Gastroesophageal sphincter (tissue), 4 donors: ENCODE data around the gene NOS1AP. TPM values are rescaled to one million over a fixed set of nuclear protein-coding genes. Genes with fewer than 3 reads are reported as not detected.

Experiments used
- ATAC-seq: fragments of 150-250 bp; one replicate; pipeline ENCODE4 v1.9.1; 2016; ENCODE audit warnings: mild to moderate bottlenecking, moderate library complexity
- H3K27ac ChIP-seq, 4 donors: fragments of 200-600 bp; sonication (generic) in 3 of 4; 1 replicate in 3 of 4; 2 replicates in 1 of 4; pipeline ENCODE4 v1.5.1; 2016 to 2019
- H3K27me3 ChIP-seq: fragments of 200-600 bp; sonication (generic); one replicate; pipeline ENCODE4 v1.5.1; 2019
- H3K36me3 ChIP-seq, 2 donors: fragments of 200-600 bp; sonication (generic); one replicate each; pipeline ENCODE4 v1.5.1; 2019; ENCODE audit warnings: control low read depth in 1 of 2
- H3K4me1 ChIP-seq, 3 donors: fragments of 200-600 bp; sonication (generic); 1 replicate in 2 of 3; 2 replicates in 1 of 3; pipeline ENCODE4 v1.5.1; 2016 to 2019; ENCODE audit warnings: control low read depth in 2 of 3
- H3K4me3 ChIP-seq, 2 donors: fragments of 200-600 bp; sonication (generic); one replicate each; pipeline ENCODE4 v1.5.1; 2019; ENCODE audit warnings: mild to moderate bottlenecking in 1 of 2, moderate library complexity in 1 of 2
- H3K9me3 ChIP-seq, 3 donors: fragments of 200-600 bp; sonication (generic); one replicate each; pipeline ENCODE4 v1.5.1; 2017 to 2019; ENCODE audit warnings: control low read depth in 2 of 3
- EP300 ChIP-seq: sonication (generic); formaldehyde crosslinking; IDR thresholded peaks from one replicate; pipeline ENCODE4 v1.6.1; 2017; ENCODE audit warnings: antibody characterized with exemption, mild to moderate bottlenecking
- POLR2A ChIP-seq, 2 donors: fragments of 450-650 bp; IDR thresholded peaks; one replicate each; pipeline ENCODE4 v1.6.1; 2017; ENCODE audit warnings: antibody characterized with exemption in 2 of 2, mild to moderate bottlenecking in 2 of 2, moderate library complexity in 1 of 2
- POLR2AphosphoS5 ChIP-seq: sonication (generic); formaldehyde crosslinking; IDR thresholded peaks from one replicate; pipeline ENCODE4 v1.6.1; 2017; ENCODE audit warnings: antibody characterized with exemption
- WGBS, 2 donors: methylation state at CpG; one replicate each; pipeline ENCODE4 v1.1.5; 2018; ENCODE audit warnings: low coverage in 1 of 2; 5-methylcytosine and 5-hydroxymethylcytosine counted together
- total RNA-seq, 4 donors: library from RNA; depleted of rRNA; stranded (reverse); fragments of >200 nt; gene quantifications; one replicate each; pipeline ENCODE4 v1.1.0, GENCODE V29; 2016
- TF ChIP-seq, protein P1 (sequence below), 4 experiments: fragments of 200-600 bp in 2 of 4; fragments of 450-650 bp in 2 of 4; sonication (generic) in 1 of 4; IDR thresholded peaks; one replicate each; pipeline ENCODE4 v1.5.1; 2017 to 2019; ENCODE audit warnings: antibody characterized with exemption in 4 of 4, mild to moderate bottlenecking in 2 of 4, moderate library complexity in 2 of 4

NOS1AP gene
- total RNA-seq, 4 donors from 2014 or later = 3.5 to 7.8 (median 4.1) TPM

DNA sequence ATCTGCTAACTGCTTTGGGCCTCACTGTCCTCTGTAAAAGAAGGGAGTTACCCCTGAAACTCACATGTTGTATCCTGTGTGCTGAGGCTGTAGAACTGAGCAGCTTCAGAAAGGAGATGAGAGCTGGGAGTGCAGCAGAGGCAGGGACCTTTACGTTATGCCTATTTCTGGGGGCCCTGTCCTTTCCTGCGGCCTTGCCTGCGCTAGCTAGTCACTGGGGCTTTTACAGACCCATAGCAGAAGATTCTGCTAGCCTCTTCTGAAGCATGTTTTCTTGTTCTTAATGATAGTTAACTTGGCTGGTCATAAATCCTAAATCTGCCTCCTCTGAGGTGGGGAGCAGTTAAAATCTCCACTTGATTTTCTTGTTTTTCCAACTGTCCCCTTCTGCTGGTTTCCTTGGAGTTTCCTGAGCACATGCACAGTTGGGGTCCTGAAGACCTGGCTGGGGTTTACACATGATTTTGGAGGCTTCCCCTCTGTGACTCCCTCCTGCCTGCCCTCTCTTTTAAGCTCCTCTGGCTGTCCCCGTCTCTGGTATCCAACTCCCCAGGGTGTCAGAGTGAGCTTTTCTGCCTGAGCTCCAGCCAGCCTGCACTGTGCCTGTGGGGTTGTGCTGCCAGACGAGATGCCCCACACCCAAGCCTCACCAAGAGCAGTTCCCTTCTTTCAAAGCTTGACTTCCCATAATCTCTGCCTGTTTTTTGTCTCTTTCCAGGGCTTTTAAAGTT lies 76.6 kb downstream of the NOS1AP start:
- TF ChIP-seq POLR2A (IDR thresholded peaks at IDR 0.05) (no peak), POLR2AphosphoS5 (no peak), EP300 (no peak)
- TF ChIP-seq, protein P1, sequence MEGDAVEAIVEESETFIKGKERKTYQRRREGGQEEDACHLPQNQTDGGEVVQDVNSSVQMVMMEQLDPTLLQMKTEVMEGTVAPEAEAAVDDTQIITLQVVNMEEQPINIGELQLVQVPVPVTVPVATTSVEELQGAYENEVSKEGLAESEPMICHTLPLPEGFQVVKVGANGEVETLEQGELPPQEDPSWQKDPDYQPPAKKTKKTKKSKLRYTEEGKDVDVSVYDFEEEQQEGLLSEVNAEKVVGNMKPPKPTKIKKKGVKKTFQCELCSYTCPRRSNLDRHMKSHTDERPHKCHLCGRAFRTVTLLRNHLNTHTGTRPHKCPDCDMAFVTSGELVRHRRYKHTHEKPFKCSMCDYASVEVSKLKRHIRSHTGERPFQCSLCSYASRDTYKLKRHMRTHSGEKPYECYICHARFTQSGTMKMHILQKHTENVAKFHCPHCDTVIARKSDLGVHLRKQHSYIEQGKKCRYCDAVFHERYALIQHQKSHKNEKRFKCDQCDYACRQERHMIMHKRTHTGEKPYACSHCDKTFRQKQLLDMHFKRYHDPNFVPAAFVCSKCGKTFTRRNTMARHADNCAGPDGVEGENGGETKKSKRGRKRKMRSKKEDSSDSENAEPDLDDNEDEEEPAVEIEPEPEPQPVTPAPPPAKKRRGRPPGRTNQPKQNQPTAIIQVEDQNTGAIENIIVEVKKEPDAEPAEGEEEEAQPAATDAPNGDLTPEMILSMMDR (IDR thresholded peaks at IDR 0.05) = no peak
- WGBS, 2 donors = 82 to 86% methylated on average over 5 of the region's 5 CpGs
- Histone ChIP-seq H3K27ac (no peak overlapping the region), H3K4me1 (no peaks in the 10 kb centered on the region), H3K36me3 (no peaks in the 10 kb centered on the region), H3K9me3 (no peaks in the 10 kb centered on the region), H3K27me3 (no peaks in the 10 kb centered on the region), H3K4me3 (no peak overlapping the region)
- ATAC-seq = no peak

DNA sequence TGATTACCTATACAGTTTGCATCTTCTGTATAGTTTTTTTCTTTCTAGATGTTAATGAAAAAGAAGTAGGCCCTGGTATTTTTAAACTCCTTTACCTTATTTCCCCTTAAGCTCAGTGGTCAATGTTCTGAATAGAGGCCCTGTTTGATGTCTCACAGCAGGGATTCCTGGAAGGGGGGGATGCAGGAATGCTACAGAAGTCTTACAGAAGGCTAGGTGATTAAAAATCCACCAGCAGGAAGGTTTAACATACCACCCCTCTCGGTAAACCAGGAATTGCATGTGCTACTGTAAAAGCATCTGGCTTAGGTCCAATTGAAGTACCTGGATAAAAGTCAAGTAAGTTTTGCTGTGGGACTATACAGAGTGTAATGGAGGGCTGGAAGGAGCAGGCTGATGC lies 78.3 kb downstream of the NOS1AP start:
- 60% methylated on average over 1 of the region's 1 CpG; no CpG with 5 or more reads in 1 of the 2 donors for WGBS, 2 donors
- Histone ChIP-seq H3K9me3 (no peaks in the 10 kb centered on the region), H3K4me1 (no peaks in the 10 kb centered on the region), H3K27me3 (no peaks in the 10 kb centered on the region), H3K27ac (no peak overlapping the region), H3K4me3 (no peak overlapping the region), H3K36me3 (no peaks in the 10 kb centered on the region)
- no peak for TF ChIP-seq EP300
- TF ChIP-seq, protein P1 (IDR thresholded peaks at IDR 0.05) = no peak
- no peak for TF ChIP-seq POLR2AphosphoS5
- TF ChIP-seq POLR2A (IDR thresholded peaks at IDR 0.05) = no peak
- no peak for ATAC-seq

DNA sequence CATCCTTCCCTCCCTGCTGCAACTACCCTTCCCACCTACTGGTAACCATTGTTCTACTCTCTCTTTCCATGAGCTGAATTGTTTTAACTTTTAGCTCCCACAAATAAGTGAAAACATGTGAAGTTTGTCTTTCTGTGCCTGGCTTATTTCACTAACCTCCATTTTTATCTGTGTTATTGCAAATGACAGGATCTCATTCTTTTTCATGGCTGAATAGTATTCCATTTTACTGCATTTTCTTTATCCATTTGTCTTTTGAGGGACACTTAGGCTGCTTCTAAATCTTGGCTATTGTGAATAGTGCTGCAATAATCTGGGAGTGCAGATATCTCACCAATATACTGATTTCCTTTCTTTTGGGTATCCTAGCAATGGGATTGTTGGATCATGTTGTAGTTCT lies 80.6 kb downstream of the NOS1AP start:
- H3K27me3 ChIP-seq = no peaks in the 10 kb centered on the region
- H3K36me3 ChIP-seq = no peaks in the 10 kb centered on the region
- H3K4me3 ChIP-seq = no peak overlapping the region
- H3K4me1 ChIP-seq = no peaks in the 10 kb centered on the region
- no peak overlapping the region for H3K27ac ChIP-seq
- TF ChIP-seq POLR2A (IDR thresholded peaks at IDR 0.05) = no peak
- TF ChIP-seq, protein P1 (IDR thresholded peaks at IDR 0.05) = no peak
- ATAC-seq = no peak
- no peaks in the 10 kb centered on the region for H3K9me3 ChIP-seq

DNA sequence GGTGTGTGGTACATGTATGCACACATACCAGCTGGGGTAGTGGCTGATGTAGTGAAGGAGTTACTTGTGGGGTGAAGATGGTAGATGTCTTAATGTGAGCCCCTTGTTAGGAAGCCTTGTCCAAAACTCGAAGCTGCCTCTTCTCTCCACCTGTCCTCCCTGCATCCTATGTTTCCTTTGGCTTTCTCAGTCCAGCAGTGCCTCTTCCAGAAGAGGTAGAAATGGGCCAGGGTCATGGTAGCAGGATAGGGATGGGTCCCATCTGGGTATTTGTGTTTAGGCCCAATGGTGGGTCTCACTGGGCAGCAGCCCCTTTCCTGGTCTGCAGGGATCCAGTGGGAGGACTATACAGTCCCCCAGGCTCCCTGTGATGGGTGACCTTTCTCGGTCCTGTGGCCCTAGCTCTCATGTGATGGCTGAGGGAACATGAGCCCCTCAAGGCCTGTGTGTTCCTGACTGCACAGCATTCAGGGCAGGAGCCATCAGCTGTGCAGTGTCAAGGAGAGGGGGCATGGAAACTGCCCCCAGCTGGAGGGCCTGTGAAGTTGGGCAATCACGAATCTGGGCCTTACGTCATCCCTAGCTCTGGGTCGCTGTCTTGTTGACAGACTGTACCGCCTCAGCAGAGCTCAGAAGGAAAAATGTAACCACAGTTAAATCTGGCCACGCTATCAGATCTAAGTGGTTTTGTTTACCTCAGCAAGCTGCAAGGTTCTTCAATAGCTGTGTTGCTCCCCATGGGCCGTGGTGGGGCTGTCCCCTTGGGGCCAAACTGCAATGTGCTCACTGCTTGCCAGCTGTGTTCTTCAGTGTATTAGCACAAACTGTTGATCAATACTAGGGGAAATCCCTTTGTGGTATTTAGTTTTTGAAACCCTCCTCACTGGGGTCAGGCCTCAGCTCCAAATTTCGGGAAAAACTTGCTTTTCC lies 82.7 kb downstream of the NOS1AP start:
- Histone ChIP-seq H3K9me3 (no peaks in the 10 kb centered on the region), H3K4me3 (no peak overlapping the region), H3K36me3 (no peaks in the 10 kb centered on the region), H3K4me1 (no peaks in the 10 kb centered on the region), H3K27ac (no peak overlapping the region), H3K27me3 (no peaks in the 10 kb centered on the region)
- TF ChIP-seq POLR2A (IDR thresholded peaks at IDR 0.05) (no peak), POLR2AphosphoS5 (no peak), EP300 (no peak)
- TF ChIP-seq, protein P1 (IDR thresholded peaks at IDR 0.05) = no peak
- ATAC-seq = no peak
- 68 to 74% methylated on average over 3 to 5 of the region's 9 CpGs for WGBS, 2 donors
